Measurements from ENCODE around the gene HUNK.

Gene HUNK

GRCh38 chr21:31878831-31879230, 6.0 kb downstream of the HUNK start:
- Histone ChIP-seq H3K36me3 (0 out of 2 replicates have a peak, but pooled peaks cover 5% of the 10 kb centered on the region), H3K9me3 (no peaks in the 10 kb centered on the region), H3K4me3 (no peak overlapping the region), H3K27ac (no peak overlapping the region), H3K9ac (no peak overlapping the region), H3K4me2 (no peak overlapping the region), H4K20me1 (no peaks in the 10 kb centered on the region), H3K4me1 (peaks cover 13% of the 10 kb centered on the region), H3K27me3 (no peaks in the 10 kb centered on the region)
- no peak for TF ChIP-seq Cebpa-rat (IDR thresholded peaks at IDR 0.05)

DNA sequence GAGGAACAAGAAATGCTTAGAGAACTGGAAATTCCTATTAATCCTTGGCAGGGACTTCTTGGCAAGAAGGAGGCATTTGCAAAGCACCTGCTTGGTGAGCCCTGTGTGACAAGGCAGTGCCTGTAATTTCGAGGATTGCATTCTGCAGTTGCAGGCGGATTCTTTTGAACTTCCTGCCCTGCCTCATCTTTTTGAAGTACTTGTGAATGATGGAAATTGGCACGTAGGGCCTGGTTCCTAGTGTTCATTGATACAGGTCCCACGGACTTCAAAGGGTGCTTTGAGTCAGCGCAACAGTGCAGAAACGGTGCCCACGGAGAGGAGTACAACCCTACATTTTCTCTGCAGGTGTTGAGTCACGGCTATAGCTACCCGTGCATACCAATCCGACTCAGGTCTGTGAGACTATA, 6.4 kb downstream of the HUNK start:
- Histone ChIP-seq H4K20me1 (no peaks in the 10 kb centered on the region), H3K4me1 (peaks cover 13% of the 10 kb centered on the region), H3K36me3 (0 out of 2 replicates have a peak, but pooled peaks cover 5% of the 10 kb centered on the region), H3K4me2 (no peak overlapping the region), H3K27ac (no peak overlapping the region), H3K9me3 (no peaks in the 10 kb centered on the region), H3K9ac (no peak overlapping the region), H3K4me3 (no peak overlapping the region), H3K27me3 (no peaks in the 10 kb centered on the region)
- TF ChIP-seq Cebpa-rat (IDR thresholded peaks at IDR 0.05): no peak

GRCh38 chr21:31879911-31880310, 7.1 kb downstream of the HUNK start:
- Histone ChIP-seq H3K36me3 (0 out of 2 replicates have a peak, but pooled peaks cover 5% of the 10 kb centered on the region), H3K4me1 (peaks cover 8% of the 10 kb centered on the region), H3K9ac (no peak overlapping the region), H3K27ac (no peak overlapping the region), H3K4me2 (no peak overlapping the region), H3K27me3 (no peaks in the 10 kb centered on the region), H4K20me1 (no peaks in the 10 kb centered on the region), H3K9me3 (no peaks in the 10 kb centered on the region; the same call in 1 of the 2 replicates), H3K4me3 (no peak overlapping the region)
- TF ChIP-seq Cebpa-rat (IDR thresholded peaks at IDR 0.05): no peak

DNA sequence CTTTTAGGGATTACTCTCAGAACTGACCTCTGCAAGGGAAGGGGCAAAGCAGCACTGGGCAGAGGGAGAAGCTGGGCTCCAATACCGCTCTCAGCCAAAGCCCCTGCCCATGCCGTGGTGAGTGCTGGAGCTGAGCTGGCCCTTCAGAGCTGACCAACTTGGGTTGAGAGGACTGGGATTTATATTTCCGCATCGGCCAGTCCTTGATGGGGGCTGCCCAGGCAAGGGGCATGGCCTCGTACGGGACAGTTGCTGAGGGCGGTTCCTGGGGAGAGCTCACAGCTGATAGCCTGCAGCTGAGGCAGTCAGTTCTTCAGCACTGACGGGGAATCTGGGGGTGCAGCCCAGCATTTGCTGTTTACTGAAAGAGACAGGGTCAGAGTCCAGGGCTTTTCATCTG, 8.0 kb downstream of the HUNK start:
- Histone ChIP-seq H4K20me1 (no peaks in the 10 kb centered on the region), H3K27me3 (no peaks in the 10 kb centered on the region), H3K27ac (no peak overlapping the region), H3K4me1 (no peaks in the 10 kb centered on the region), H3K4me3 (no peak overlapping the region), H3K4me2 (no peak overlapping the region), H3K36me3 (0 out of 2 replicates have a peak, but pooled peaks cover 14% of the 10 kb centered on the region), H3K9ac (no peak overlapping the region), H3K9me3 (peaks cover 3% of the 10 kb centered on the region; the same call in 1 of the 2 replicates)
- TF ChIP-seq Cebpa-rat (IDR thresholded peaks at IDR 0.05): no peak

DNA sequence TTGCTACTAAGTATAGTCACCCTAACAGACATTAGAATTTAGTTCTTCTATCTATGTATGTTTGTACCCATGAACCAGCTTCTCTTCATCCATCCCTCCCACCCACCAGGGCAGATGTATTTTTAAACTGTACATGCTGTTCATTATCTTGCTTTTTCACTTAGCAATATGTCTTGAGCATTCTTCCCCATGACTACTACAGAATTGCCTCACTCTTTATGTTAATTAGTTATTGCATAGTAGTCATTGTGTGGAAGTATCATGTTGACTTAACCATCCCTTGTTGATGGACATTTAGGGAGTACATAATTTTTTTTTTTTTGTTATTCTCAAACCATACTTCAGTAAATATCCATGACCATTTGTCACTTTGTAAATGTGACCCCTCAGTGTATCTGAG, 9.9 kb downstream of the HUNK start:
- no peak overlapping the region for H3K9ac ChIP-seq
- no peak overlapping the region for H3K4me3 ChIP-seq
- H3K36me3 ChIP-seq: 0 out of 2 replicates have a peak, but pooled peaks cover 17% of the 10 kb centered on the region
- no peaks in the 10 kb centered on the region for H3K4me1 ChIP-seq
- TF ChIP-seq Cebpa-rat (IDR thresholded peaks at IDR 0.05): no peak
- H4K20me1 ChIP-seq: no peaks in the 10 kb centered on the region
- H3K27ac ChIP-seq: no peak overlapping the region
- no peaks in the 10 kb centered on the region for H3K27me3 ChIP-seq
- no peak overlapping the region for H3K4me2 ChIP-seq
- H3K9me3 ChIP-seq: peaks cover 3% of the 10 kb centered on the region; the same call in 1 of the 2 replicates

GRCh38 chr21:31885146-31885545, 12.3 kb downstream of the HUNK start:
- Histone ChIP-seq H3K4me1 (no peaks in the 10 kb centered on the region), H3K9me3 (peaks cover 3% of the 10 kb centered on the region; the same call in 1 of the 2 replicates), H4K20me1 (no peaks in the 10 kb centered on the region), H3K27ac (no peak overlapping the region), H3K36me3 (0 out of 2 replicates have a peak, but pooled peaks cover 17% of the 10 kb centered on the region), H3K4me3 (no peak overlapping the region), H3K27me3 (no peaks in the 10 kb centered on the region), H3K4me2 (no peak overlapping the region), H3K9ac (no peak overlapping the region)
- TF ChIP-seq Cebpa-rat (IDR thresholded peaks at IDR 0.05): no peak

GRCh38 chr21:31886915-31887314, 14.1 kb downstream of the HUNK start:
- no peak overlapping the region for H3K27ac ChIP-seq
- no peak overlapping the region for H3K4me2 ChIP-seq
- no peak overlapping the region for H3K4me3 ChIP-seq
- H3K9me3 ChIP-seq: peaks cover 3% of the 10 kb centered on the region; the same call in 1 of the 2 replicates
- H3K9ac ChIP-seq: no peak overlapping the region
- TF ChIP-seq Cebpa-rat (IDR thresholded peaks at IDR 0.05): no peak
- no peaks in the 10 kb centered on the region for H3K4me1 ChIP-seq
- no peaks in the 10 kb centered on the region for H4K20me1 ChIP-seq
- 0 out of 2 replicates have a peak, but pooled peaks cover 12% of the 10 kb centered on the region for H3K36me3 ChIP-seq
- H3K27me3 ChIP-seq: no peaks in the 10 kb centered on the region

- Histone ChIP-seq H3K4me2 (no peak overlapping the region), H3K27ac (no peak overlapping the region), H3K4me1 (no peaks in the 10 kb centered on the region), H3K9me3 (peaks cover 3% of the 10 kb centered on the region; the same call in 1 of the 2 replicates), H3K4me3 (no peak overlapping the region), H4K20me1 (no peaks in the 10 kb centered on the region), H3K9ac (no peak overlapping the region), H3K27me3 (no peaks in the 10 kb centered on the region), H3K36me3 (0 out of 2 replicates have a peak, but pooled peaks cover 12% of the 10 kb centered on the region)
- TF ChIP-seq Cebpa-rat (IDR thresholded peaks at IDR 0.05): no peak
Measured at GRCh38 chr21:31887391-31887841, 14.6 kb downstream of the HUNK start.

DNA sequence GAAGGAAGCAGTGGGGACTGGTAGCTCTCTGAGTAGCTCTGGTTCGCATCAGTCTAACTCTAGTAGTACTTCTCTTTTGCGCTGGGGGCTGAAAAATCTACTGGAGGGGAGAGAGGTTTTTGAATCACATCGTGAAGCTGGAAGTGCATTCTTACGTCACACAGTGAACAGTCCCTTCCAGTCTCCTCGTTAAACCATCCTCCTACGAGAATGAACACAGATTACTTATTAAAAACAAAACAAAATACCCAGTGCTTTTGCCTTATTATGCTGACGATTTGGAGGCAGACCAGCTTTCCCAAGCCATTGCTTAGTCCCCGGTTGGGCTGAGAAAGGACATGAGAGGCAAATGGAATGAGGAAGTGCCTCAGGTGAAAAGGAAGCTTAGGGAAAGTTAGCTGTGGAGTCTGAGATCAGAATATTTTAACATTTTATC, 16.1 kb downstream of the HUNK start:
- Histone ChIP-seq H3K4me1 (no peaks in the 10 kb centered on the region), H3K9me3 (peaks cover 3% of the 10 kb centered on the region), H3K27me3 (no peaks in the 10 kb centered on the region), H3K9ac (no peak overlapping the region), H3K27ac (no peak overlapping the region), H4K20me1 (no peaks in the 10 kb centered on the region), H3K4me2 (no peak overlapping the region), H3K36me3 (0 out of 2 replicates have a peak, but pooled peaks cover 12% of the 10 kb centered on the region), H3K4me3 (no peak overlapping the region)
- no peak for TF ChIP-seq Cebpa-rat (IDR thresholded peaks at IDR 0.05)

DNA sequence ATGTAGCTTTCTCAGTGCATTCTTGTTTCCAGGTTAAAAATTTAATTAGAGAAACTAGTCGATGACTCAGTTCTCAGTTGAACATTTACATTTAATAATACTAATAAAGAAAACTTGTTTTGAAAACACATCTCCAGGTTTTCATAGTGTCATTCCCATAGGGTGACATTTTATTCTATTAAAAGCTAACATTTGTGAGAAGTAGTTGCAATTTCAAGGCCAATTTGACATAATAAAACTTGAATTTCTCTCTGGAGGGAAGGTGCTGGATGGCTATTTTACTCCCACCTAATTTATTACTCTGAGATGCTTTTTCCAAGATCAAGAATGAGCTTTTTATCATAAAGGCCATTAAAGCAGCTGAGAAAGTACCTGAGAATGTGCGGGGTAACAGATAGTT, 16.6 kb downstream of the HUNK start:
- 0 out of 2 replicates have a peak, but pooled peaks cover 12% of the 10 kb centered on the region for H3K36me3 ChIP-seq
- H3K4me3 ChIP-seq: no peak overlapping the region
- TF ChIP-seq Cebpa-rat (IDR thresholded peaks at IDR 0.05): no peak
- H4K20me1 ChIP-seq: no peaks in the 10 kb centered on the region
- no peaks in the 10 kb centered on the region for H3K27me3 ChIP-seq
- no peak overlapping the region for H3K9ac ChIP-seq
- H3K4me1 ChIP-seq: no peaks in the 10 kb centered on the region
- no peak overlapping the region for H3K4me2 ChIP-seq
- H3K9me3 ChIP-seq: peaks cover 3% of the 10 kb centered on the region
- no peak overlapping the region for H3K27ac ChIP-seq
